ENCODE data around the gene MRGPRG.

GRCh38 chr11:3232956-3233355 lies 14.3 kb upstream of the MRGPRG start:
- TF ChIP-seq SUZ12 (IDR thresholded peaks at IDR 0.05; ENCODE audit: extremely low read depth, insufficient read depth, insufficient read length), result no peak
- no peak for TF ChIP-seq ZNF274 (IDR thresholded peaks at IDR 0.05; ENCODE audit: low read depth, low read length)
- no peak for TF ChIP-seq YY1 (IDR thresholded peaks at IDR 0.05; ENCODE audit: insufficient read depth, insufficient read length)

Measured in NT2/D1 (cell line).